ENCODE data around the gene KCNMB2.

Gene KCNMB2
- long read RNA-seq: 0 reads

- H3K27ac ChIP-seq (replicated peaks): no peak within 1 kb of the TSS
- no peak within 1 kb of the TSS for H3K4me3 ChIP-seq (replicated peaks; ENCODE audit: insufficient read depth, low read length)
- TF ChIP-seq CTCF (IDR thresholded peaks at IDR 0.05; ENCODE audit: insufficient read depth, low read length) (no peak), GABPA (IDR thresholded peaks at IDR 0.05; ENCODE audit: low read depth) (no peak), REST (IDR thresholded peaks at IDR 0.05; ENCODE audit: insufficient replicate concordance, low read depth) (no peak), POLR2AphosphoS5 (IDR thresholded peaks at IDR 0.05; ENCODE audit: low read depth) (no peak), SPI1 (IDR thresholded peaks at IDR 0.05; ENCODE audit: borderline replicate concordance, low read depth) (no peak)
- DNase-seq (ENCODE audit: low read depth in 1 of 2, low spot score in 1 of 2): no peak
- no peaks in the 10 kb centered on the region for H3K27me3 ChIP-seq (ENCODE audit: insufficient read depth, poor library complexity, severe bottlenecking)
These were observed at the start of gene KCNMB2 for GRCh38 chr3:178536211-178537079. KCNMB2 (plus strand) TSS chr3:178536436.

GRCh38 chr3:178486903-178487302 is 49.3 kb upstream of the KCNMB2 start:
- DNase-seq (ENCODE audit: low read depth in 1 of 2, low spot score in 1 of 2): no peak
- H3K27me3 ChIP-seq (ENCODE audit: insufficient read depth, poor library complexity, severe bottlenecking): no peaks in the 10 kb centered on the region
- H3K27ac ChIP-seq (replicated peaks): no peak overlapping the region
- TF ChIP-seq GABPA (IDR thresholded peaks at IDR 0.05; ENCODE audit: low read depth): no peak
- no peak for TF ChIP-seq POLR2AphosphoS5 (IDR thresholded peaks at IDR 0.05; ENCODE audit: low read depth)
- TF ChIP-seq SPI1 (IDR thresholded peaks at IDR 0.05; ENCODE audit: borderline replicate concordance, low read depth): no peak
- TF ChIP-seq CTCF (IDR thresholded peaks at IDR 0.05; ENCODE audit: insufficient read depth, low read length): no peak
- no peak for TF ChIP-seq REST (IDR thresholded peaks at IDR 0.05; ENCODE audit: insufficient replicate concordance, low read depth)
- H3K4me3 ChIP-seq (replicated peaks; ENCODE audit: insufficient read depth, low read length): no peak overlapping the region

- Histone ChIP-seq H3K27me3 (ENCODE audit: insufficient read depth, poor library complexity, severe bottlenecking) (no peaks in the 10 kb centered on the region), H3K4me3 (replicated peaks; ENCODE audit: insufficient read depth, low read length) (no peak overlapping the region), H3K27ac (replicated peaks) (no peak overlapping the region)
- DNase-seq (ENCODE audit: low read depth in 1 of 2, low spot score in 1 of 2): no peak
- no peak for TF ChIP-seq CTCF (IDR thresholded peaks at IDR 0.05; ENCODE audit: insufficient read depth, low read length)
- no peak for TF ChIP-seq GABPA (IDR thresholded peaks at IDR 0.05; ENCODE audit: low read depth)
- TF ChIP-seq REST (IDR thresholded peaks at IDR 0.05; ENCODE audit: insufficient replicate concordance, low read depth): no peak
- TF ChIP-seq SPI1 (IDR thresholded peaks at IDR 0.05; ENCODE audit: borderline replicate concordance, low read depth): no peak
These were observed 48.5 kb upstream of the KCNMB2 start for GRCh38 chr3:178487752-178488151.

Measured in HL-60 (cell line).